Purkinje cell (primary cell): ENCODE measurements around the gene HNRNPUL1. TPM values are rescaled to one million over a fixed set of nuclear protein-coding genes. Genes with fewer than 3 reads are reported as not detected.

Source experiments
- polyA plus RNA-seq: library from polyadenylated mRNA; unstranded; fragments of >200 nt; fragmentation: Nextera tagmentation; gene quantifications from 2 replicates; pipeline ENCODE4 v1.2.1, GENCODE V29; 2014

Gene HNRNPUL1
- 14.1 and 15.2 TPM in 2 replicates for polyA plus RNA-seq

DNA sequence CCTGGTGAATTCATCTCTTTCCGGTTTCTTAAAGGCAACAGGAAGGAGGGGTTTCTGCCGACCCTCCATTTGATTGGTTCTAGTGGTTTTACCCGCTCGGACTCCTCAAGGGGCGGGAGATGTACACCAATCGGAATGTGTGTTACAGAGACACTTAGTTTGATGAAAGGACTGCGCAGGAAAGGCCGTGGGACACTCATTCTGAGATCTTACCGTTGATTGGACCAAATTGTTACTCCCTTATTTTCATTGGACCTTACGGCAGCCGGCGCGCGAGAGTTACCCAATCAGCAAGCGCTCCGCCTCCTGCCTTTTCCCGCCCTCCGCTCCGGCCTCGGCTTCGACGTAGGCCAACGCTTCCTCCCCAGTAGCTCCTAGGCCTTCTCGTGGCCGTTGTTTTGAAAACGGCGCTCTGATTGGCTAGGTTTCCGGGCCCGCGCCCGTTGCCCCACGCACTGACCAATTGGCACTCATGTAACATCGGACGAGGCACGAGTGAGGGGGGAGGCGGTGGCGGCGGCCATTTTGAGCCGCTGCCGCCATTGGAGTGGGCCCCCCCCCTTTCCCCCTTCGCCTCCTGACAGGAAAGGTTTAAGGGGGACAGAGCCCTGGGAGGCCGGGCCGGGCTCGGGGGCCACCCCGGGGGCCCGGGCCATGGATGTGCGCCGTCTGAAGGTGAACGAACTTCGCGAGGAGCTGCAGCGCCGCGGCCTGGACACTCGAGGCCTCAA, at the start of gene HNRNPUL1:
Gene HNRNPUL1, plus strand, starts transcription at position 523 of the 731 bp plus-strand sequence. Its CDS starts 132 bp downstream, at position 655.

DNA sequence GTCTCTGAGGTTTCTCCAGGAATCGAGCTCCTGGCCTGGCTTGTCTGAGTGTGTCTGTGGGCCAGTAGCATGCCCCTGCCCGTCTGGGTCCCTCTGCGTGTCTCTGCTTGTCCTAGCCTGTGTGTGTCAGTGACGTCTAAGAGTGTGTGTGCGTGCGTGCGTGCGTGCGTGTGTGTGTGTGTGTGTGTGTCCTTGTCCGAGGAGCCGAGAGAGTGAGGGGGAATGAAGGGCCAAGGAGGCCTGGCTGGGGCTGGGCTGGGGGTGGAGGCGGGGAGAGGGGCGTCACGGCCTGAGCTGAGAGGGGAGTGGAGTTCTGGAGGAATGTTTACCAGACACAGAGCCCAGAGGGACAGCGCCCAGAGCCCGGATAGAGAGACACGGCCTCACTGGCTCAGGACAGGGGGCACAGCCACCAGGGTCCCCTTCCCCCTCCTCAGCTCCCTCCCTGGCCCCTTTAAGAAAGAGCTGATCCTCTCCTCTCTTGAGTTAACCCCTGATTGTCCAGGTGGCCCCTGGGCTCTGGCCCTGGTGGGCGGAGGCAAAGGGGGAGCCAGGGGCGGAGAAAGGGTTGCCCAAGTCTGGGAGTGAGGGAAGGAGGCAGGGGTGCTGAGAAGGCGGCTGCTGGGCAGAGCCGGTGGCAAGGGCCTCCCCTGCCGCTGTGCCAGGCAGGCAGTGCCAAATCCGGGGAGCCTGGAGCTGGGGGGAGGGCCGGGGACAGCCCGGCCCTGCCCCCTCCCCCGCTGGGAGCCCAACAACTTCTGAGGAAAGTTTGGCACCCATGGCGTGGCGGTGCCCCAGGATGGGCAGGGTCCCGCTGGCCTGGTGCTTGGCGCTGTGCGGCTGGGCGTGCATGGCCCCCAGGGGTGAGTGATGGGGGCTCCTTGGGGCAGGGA, 45.3 kb upstream of the HNRNPUL1 start, which contains the start of gene AXL:
Gene AXL, plus strand, starts transcription at position 609 of the 893 bp plus-strand sequence. Its CDS starts 170 bp downstream, at position 779.

DNA sequence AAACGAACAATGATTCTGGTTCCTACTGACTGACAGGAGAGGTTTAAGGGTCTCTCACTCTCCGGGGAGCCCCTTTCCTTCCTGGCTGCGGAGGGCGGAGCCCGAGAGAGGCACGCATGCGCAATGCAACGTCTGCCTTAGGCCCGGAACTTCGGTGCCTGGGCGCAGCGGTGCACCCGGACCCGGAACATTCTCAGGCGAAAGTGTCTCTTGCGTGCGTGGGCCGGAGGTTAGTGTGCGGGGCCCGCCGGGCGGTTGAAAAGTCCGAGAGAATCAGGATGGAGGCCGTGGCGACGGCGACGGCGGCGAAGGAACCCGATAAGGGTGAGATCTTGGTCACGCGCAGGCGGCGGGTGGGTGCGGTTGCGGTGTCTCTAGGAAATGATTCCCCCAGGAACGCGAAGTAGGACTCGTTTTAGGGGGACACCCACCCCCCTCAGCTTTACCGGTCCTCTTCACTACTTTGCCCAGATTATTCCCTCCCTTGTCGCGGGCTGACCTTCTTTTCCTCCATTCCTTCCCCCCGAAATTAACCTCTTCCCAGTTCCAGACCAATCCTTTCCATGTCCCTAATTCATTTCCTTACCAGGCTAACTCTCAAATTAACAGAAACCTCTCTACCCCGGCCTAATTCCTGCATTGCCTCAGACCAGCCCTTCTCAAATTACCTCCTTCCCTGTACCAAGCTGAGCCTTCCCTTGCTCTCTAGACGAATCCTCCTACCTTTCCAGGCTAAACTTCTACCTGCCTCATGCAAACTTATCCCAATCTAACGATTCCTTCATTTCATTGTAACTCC, 46.1 kb downstream of the HNRNPUL1 start, which contains the start of gene CCDC97:
Gene CCDC97, plus strand, starts transcription at position 140 of the 799 bp plus-strand sequence. Its CDS starts 139 bp downstream, at position 279.

DNA sequence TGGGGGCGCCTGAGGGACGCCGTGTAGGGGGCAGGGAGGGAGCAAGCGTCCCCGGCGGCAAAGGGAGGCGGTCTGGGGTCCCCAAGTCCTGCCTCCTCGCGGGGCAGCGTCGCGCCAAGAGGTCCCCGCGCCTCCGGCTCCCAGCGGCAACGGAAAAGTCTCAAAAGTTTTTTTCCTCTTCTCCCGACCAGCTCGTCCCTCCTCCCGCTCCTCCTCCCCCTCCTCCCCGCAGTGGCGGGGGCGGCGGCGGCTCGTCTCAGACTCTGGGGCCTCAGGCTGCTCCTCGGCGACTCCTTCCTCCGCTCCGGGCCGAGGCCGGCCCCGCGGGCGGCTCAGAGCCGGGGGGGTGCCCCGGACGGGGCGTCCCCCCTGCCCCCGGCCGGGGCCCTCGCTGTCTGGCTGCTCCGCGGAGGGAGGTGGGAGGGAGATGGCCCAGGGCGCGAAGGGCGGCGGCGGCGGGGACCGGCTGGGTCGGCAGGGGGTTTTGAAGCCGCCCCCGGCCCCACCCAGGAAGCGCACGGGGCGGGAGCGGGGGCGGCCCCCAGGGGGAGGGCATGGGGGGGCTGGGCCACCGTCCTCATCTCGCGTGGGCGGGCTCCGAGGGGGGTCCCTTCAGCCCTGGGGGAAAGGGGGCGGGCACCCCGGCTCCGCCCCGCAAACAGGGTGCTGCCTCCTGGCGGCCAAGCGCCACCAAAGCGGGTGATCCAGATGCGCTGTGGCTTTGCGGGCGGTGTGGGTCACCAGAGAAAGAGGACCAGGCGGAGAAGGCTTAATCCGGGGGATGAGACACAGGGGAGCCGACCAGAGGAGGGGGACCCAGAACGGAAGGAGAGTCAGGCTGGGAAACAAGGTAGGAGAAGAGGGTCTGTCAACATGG, 89.5 kb downstream of the HNRNPUL1 start, which contains the start of gene TGFB1:
Gene TGFB1, minus strand, starts transcription at position 457 of the 877 bp plus-strand sequence. CDS start 878 bp downstream, outside the sequence.

Other genes starting within 250 kb of the HNRNPUL1 start
- not detected in 2 replicates for gene CYP2A13, start 175.9 kb upstream of the HNRNPUL1 start, polyA plus RNA-seq
- not detected in 2 replicates for gene CYP2F1, start 149.9 kb upstream of the HNRNPUL1 start, polyA plus RNA-seq
- 0.14 and 0.34 TPM in 2 replicates for gene CYP2S1, start 71.2 kb upstream of the HNRNPUL1 start, polyA plus RNA-seq
- 2.5 and 3.9 TPM in 2 replicates for gene AXL, start 45.1 kb upstream of the HNRNPUL1 start, polyA plus RNA-seq
- 1.5 and 3.9 TPM in 2 replicates for gene CCDC97, start 45.8 kb downstream of the HNRNPUL1 start, polyA plus RNA-seq
- not detected in 2 replicates for gene TGFB1, start 89.5 kb downstream of the HNRNPUL1 start, polyA plus RNA-seq
- 5.1 and 6.7 TPM in 2 replicates for gene B9D2, start 99.8 kb downstream of the HNRNPUL1 start, polyA plus RNA-seq
- gene TMEM91, start 112.2 kb downstream of the HNRNPUL1 start, polyA plus RNA-seq: 0.43 and 3.3 TPM in 2 replicates
- 27.9 and 29.3 TPM in 2 replicates for gene EXOSC5, start 133.0 kb downstream of the HNRNPUL1 start, polyA plus RNA-seq
- gene BCKDHA, start 133.4 kb downstream of the HNRNPUL1 start, polyA plus RNA-seq: 9.6 and 20.9 TPM in 2 replicates
- not detected in 2 replicates for gene B3GNT8, start 163.0 kb downstream of the HNRNPUL1 start, polyA plus RNA-seq
- gene DMAC2, start 175.5 kb downstream of the HNRNPUL1 start, polyA plus RNA-seq: 14.9 and 20.5 TPM in 2 replicates
- not detected in 2 replicates for gene ERICH4, start 178.8 kb downstream of the HNRNPUL1 start, polyA plus RNA-seq